ENCODE results near the gene INPP5F.

The INPP5F gene

DNA sequence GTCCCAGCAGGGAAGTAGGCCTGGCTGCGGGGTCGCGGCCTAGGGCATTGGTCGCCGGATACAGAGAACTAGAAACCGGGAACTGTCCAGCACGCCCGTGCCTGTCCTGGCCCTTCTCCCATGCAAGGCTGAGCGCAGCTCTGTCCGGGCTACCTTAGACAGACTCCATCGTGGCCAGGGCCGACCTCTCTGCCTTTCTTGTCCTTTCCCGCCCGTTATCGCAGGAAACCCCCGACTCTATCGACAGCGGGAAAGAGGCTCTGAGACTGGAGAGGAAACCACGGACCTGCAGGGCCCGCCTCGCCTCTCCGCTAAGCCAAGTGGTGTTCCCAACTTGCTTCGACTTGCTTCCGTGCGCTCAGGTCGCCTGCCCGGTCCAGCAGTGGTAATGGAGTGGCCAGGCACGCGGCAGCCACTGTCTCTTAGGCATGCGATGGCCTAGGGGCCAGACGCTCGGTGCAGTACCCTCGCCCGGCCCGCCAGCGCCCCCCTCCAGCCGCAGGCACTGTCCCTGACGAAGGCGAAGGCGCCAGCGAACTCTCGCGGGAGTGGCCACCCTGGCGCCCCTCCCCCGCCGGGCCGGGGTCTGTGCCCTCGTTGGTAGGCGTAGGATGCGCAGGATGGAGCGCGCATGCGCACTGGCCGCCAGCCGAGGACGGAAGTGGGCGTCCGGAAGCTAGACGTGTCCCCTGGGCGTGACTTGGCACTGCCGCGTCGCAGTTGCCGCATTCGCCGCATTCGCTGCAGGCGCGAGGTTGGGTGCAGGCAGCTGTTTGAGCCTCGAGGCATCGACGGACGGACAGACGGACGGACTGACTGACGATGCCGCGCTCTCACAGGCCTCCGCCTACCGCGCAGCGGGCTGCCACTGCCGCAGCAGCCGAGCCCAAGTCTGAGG, 92.4 kb downstream of the INPP5F start:
- no peak for DNase-seq (ENCODE audit: low read depth in 2 of 2)

DNA sequence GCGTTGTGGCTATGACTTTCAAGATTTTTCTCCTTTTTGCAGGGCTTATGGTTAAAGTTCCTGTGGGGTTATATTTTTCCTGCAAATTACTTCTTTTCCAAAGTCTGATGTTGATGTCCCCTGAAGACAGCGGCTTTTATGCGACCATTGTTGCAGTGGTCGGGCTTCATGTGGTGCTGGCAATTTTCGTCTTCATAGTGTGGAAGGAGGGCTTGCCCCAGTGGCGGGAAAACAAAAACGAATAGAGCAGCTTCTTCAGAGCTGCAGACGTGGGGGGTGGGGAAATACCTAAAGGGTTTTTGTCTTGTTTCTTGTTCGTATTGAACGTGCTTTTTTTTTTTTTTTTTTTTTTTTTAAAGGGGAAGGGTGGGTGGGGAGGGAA, 93.0 kb downstream of the INPP5F start:
- DNase-seq (ENCODE audit: low read depth in 2 of 2), result no peak

- no peak for DNase-seq (ENCODE audit: low read depth in 2 of 2)
Observed at GRCh38 chr10:119821182-119821581, 95.3 kb downstream of the INPP5F start.

GRCh38 chr10:119824299-119824698, 98.4 kb downstream of the INPP5F start:
- no peak for DNase-seq (ENCODE audit: low read depth in 2 of 2)

- no peak for DNase-seq (ENCODE audit: low read depth in 2 of 2)
Observed at GRCh38 chr10:119826771-119827170, 100.9 kb downstream of the INPP5F start.

DNA sequence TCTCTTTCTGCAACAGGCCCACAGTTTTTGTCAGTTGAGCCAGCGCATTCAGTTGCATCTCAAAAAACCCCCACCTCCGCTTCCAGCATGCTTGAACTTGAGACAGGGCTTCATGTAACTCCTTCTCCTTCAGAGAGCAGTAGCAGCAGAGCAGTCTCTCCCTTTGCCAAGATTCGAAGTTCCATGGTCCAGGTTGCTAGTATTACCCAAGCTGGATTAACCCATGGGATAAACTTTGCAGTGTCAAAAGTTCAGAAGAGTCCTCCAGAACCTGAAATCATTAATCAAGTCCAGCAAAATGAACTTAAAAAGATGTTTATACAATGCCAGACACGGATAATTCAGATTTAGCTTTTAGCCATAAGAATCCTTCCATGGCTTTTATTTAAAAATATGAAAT, 101.6 kb downstream of the INPP5F start:
- DNase-seq (ENCODE audit: low read depth in 2 of 2), result no peak

DNA sequence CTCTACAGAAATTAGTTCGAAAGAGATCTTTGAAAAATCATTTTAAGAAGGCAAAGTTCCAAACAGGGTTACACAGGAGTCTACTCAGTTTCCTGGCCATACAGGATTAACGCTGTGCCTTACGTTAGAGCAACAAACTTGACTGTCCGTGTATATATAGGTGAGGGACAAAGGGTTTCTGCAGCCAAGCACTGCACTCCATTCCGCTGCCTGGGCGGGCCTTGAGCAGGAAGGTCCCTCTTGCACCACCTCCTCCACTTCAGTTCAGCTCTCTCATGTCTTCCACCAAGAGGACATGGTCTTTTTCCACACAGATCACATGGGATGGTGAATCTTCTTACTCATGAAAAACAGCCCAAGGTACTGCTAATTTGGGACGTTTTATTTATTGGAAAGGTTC, 103.6 kb downstream of the INPP5F start:
- DNase-seq (ENCODE audit: low read depth in 2 of 2), result no peak

GRCh38 chr10:119830851-119831250, 105.0 kb downstream of the INPP5F start:
- DNase-seq (ENCODE audit: low read depth in 2 of 2), result no peak

DNA sequence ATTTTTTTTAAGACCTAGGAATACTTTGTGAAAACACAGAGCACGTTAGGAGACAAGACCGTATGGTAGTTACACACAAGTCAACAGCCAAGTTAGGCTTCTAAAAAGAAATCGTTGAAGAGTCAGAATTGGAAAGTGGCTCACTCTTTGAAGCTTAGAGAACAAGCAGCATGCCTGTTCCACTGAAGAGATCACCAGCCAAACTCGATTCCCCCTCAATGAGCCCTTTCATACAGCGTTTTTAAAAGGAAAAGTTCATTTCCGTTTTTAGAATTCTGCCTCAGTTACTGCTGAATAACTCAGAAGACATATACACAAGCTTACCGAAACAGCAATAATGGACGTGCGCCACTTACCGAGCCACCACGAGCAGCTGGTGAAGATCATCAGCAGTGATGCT, 105.8 kb downstream of the INPP5F start:
- DNase-seq (ENCODE audit: low read depth in 2 of 2), result no peak

DNA sequence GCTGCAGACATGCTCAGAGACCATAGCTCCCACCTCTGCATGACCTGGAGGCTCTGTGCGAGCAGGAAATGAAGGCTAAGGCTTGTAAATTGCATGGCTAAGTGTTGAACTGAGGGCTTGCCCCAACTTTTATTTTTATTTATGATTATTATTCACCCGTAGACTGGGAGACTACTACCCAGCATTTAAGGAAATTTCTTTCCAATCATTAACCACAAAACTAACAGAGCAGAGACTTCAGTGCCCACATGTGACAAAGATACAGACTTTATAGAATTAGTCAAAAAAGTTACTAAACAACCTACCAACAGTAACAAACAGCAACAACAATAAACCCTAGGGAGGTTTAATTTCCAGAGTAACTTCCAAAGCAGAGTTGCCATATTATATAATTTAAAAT, 107.1 kb downstream of the INPP5F start:
- DNase-seq (ENCODE audit: low read depth in 2 of 2), result no peak

DNA sequence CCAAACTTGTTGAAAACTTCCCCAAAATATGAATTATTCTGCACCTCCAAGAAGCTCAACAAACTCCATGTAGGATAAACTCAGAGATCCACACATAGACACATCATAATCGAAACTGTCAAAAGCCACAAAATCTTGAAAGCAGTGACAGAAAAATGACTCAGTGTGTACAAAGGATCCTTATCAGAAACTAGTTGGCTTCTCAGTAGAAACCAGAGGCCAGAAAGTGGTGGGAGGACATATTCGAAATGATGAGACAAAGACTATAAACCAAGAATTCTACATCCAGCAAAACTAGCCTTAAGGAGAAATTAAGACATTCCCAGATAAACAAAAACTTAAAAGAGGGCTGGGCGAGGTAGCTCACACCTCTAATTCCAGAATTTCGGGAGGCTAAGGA, 108.3 kb downstream of the INPP5F start:
- peak in 1 of 2 donors; percentile 7 for DNase-seq (ENCODE audit: low read depth in 2 of 2)

- no peak for DNase-seq (ENCODE audit: low read depth in 2 of 2)
Observed at GRCh38 chr10:119845656-119846055, 119.8 kb downstream of the INPP5F start.

DNA sequence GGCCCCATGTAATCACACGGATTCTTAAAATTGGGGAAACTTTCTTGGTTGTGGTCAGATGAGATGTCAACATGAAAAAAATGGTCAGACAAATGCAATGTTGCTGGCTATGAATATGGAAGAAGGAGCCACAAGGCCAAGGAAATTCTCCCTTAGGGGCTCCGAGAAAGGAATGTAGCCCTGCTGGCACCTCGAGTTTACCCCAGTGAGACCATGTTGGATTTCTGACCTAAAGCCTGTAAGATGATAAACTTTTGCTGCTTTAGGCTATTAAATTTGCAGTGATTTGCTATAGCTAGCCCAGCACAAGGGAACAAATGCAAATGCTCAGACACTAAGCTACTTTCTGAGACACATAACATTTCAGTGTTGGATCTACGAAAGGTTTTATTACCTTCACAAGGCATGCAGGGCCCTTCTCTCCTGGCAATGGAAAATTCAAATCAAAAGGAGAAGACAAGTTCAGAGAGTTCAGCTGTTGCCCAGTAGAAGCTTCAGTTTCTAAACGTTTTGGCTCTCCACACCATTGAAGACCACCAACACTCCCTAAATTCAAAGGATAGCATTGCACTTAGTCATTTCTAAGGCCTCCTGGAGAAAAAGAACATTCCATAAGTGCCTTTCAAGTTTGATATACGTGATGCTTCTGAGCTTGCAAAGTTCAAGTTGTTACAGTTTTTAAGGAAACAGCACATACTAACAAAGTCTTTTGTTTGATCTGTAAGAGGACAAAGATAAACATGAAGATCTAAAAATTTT, 123.4 kb downstream of the INPP5F start:
- DNase-seq (ENCODE audit: low read depth in 2 of 2), result no peak

GRCh38 chr10:119849944-119850343, 124.1 kb downstream of the INPP5F start:
- no peak for DNase-seq (ENCODE audit: low read depth in 2 of 2)

- no peak for DNase-seq (ENCODE audit: low read depth in 2 of 2)
Observed at GRCh38 chr10:119852277-119852676, 126.4 kb downstream of the INPP5F start.

- no peak for DNase-seq (ENCODE audit: low read depth in 2 of 2)
Observed at GRCh38 chr10:119852822-119853221, 127.0 kb downstream of the INPP5F start.

- DNase-seq (ENCODE audit: low read depth in 2 of 2), result no peak
Observed at GRCh38 chr10:119853574-119853973, 127.7 kb downstream of the INPP5F start.

DNA sequence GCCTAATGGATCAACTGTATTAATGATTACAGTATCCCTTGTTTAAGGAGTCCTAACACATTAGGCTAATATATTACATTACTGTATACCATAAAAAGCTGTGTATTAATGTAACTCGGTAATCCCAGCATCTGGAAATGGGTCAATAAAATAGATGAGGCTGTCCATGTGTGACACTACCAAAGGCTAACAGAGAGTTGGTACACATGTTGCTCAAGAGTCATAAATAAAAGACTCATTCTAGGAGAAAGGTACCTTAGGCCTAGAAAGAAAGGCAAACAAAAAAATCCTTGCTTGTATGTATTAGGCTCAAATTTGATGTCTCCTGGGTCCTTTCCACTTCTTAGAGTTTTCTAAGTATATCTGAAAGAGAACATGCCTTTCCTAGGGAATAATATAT, 132.2 kb downstream of the INPP5F start:
- DNase-seq (ENCODE audit: low read depth in 2 of 2), result no peak

GRCh38 chr10:119859420-119860258, 133.8 kb downstream of the INPP5F start:
- no peak for DNase-seq (ENCODE audit: low read depth in 2 of 2)

GRCh38 chr10:119860866-119861607, 135.2 kb downstream of the INPP5F start:
- no peak for DNase-seq (ENCODE audit: low read depth in 2 of 2)

- DNase-seq (ENCODE audit: low read depth in 2 of 2), result no peak
Observed at GRCh38 chr10:119862524-119862923, 136.7 kb downstream of the INPP5F start.
